IPS-15b (cell line): ENCODE results near the gene HMCN1.
"Not testable (repeated sequence)": the region's sequence is repeated elsewhere in the genome, so short reads cannot be mapped to it uniquely, and the experiment has no call there.

ENCODE experiments used
- H3K27me3 ChIP-seq: one replicate; pipeline ENCODE4 v1.6.1; 2013; ENCODE audit warnings: low read length; ENCODE audit not compliant: control insufficient read depth, insufficient read depth
- H3K36me3 ChIP-seq: one replicate; pipeline ENCODE4 v1.6.1; 2013; ENCODE audit warnings: low read length; ENCODE audit not compliant: control insufficient read depth, insufficient read depth
- H3K4me1 ChIP-seq: one replicate; pipeline ENCODE4 v1.6.1; 2013; ENCODE audit warnings: mild to moderate bottlenecking, low read length; ENCODE audit not compliant: control insufficient read depth, insufficient read depth
- H3K4me3 ChIP-seq: one replicate; pipeline ENCODE4 v1.5.1; 2013; ENCODE audit warnings: low read depth, low read length
- H3K9ac ChIP-seq: one replicate; pipeline ENCODE4 v1.6.1; 2013; ENCODE audit warnings: low read depth, mild to moderate bottlenecking, low read length
- H3K9me3 ChIP-seq: one replicate; pipeline ENCODE4 v1.6.1; 2013; ENCODE audit warnings: mild to moderate bottlenecking, low read length; ENCODE audit not compliant: control insufficient read depth, insufficient read depth

Gene HMCN1

GRCh38 chr1:186179231-186179630, 445.0 kb downstream of the HMCN1 start:
- Histone ChIP-seq H3K4me1 (no peaks in the 10 kb centered on the region), H3K9ac (no peak overlapping the region)

GRCh38 chr1:186183219-186183618, 449.0 kb downstream of the HMCN1 start:
- H3K4me1 ChIP-seq: no peaks in the 10 kb centered on the region
- no peaks in the 10 kb centered on the region for H3K36me3 ChIP-seq
- H3K9ac ChIP-seq: no peak overlapping the region
- H3K4me3 ChIP-seq: no peak overlapping the region
- H3K9me3 ChIP-seq: no peaks in the 10 kb centered on the region
- no peaks in the 10 kb centered on the region for H3K27me3 ChIP-seq

More at GRCh38 chr1:186179231-186179630, 445.0 kb downstream of the HMCN1 start:
- H3K27me3 ChIP-seq: no peaks in the 10 kb centered on the region
- no peak overlapping the region for H3K4me3 ChIP-seq
- H3K9me3 ChIP-seq: no peaks in the 10 kb centered on the region
- no peaks in the 10 kb centered on the region for H3K36me3 ChIP-seq

DNA sequence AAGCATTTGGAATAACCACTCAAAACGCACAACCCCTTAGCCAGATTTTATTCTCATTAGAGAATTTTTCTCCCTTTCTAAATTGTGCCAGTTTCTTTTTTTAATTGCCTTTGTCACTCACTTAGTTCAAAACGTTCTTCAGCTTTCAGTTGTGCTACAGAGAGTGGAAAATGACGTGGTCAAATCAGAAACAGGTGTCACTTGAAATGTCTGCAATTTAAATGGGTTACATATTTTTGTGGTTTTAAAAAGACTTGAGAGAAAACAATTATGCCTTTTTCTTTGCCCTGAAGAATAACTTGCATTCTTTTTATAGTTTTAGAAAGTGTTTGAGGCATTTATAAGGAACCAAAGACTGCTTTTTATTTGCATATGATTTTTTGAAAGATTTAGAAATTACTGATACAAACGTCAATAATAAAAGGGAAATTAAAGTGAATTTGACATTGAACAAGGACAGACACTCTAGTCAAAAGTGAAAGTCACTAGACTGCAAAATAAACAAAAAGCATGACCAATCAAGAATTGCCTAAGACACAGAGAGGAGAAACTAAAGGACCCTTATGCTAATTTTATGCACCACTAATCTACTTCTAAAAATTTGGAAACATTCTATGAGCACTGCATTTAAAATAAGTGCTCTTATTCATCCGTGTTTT, 449.9 kb downstream of the HMCN1 start:
- Histone ChIP-seq H3K36me3 (no peaks in the 10 kb centered on the region), H3K4me1 (no peaks in the 10 kb centered on the region), H3K27me3 (no peaks in the 10 kb centered on the region), H3K4me3 (no peak overlapping the region), H3K9me3 (no peaks in the 10 kb centered on the region), H3K9ac (no peak overlapping the region)

DNA sequence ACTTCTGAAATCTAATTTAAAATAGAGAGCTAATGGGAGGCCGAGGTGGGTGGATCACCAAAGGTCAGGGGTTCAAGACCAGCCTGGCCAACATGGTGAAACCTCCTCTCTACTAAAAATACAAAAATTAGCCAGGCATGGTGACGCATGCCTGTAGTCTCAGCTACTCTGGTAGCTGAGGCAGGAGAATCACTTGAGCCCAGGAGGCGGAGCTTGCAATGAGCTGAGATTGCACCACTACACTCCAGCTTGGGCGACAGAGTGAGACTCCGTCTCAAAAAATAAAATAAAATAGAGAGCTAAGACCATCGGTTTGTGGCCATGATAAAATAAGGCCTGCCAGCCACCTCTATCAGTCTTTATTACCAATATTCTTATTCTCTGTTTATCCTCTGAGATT, 452.1 kb downstream of the HMCN1 start:
- not testable (repeated sequence) for H3K9me3 ChIP-seq, H3K4me3 ChIP-seq, H3K36me3 ChIP-seq, H3K4me1 ChIP-seq, H3K9ac ChIP-seq, H3K27me3 ChIP-seq

GRCh38 chr1:186187601-186188000, 453.4 kb downstream of the HMCN1 start:
- Histone ChIP-seq H3K4me3 (no peak overlapping the region), H3K27me3 (no peaks in the 10 kb centered on the region), H3K36me3 (no peaks in the 10 kb centered on the region), H3K9me3 (no peaks in the 10 kb centered on the region), H3K9ac (no peak overlapping the region), H3K4me1 (no peaks in the 10 kb centered on the region)

DNA sequence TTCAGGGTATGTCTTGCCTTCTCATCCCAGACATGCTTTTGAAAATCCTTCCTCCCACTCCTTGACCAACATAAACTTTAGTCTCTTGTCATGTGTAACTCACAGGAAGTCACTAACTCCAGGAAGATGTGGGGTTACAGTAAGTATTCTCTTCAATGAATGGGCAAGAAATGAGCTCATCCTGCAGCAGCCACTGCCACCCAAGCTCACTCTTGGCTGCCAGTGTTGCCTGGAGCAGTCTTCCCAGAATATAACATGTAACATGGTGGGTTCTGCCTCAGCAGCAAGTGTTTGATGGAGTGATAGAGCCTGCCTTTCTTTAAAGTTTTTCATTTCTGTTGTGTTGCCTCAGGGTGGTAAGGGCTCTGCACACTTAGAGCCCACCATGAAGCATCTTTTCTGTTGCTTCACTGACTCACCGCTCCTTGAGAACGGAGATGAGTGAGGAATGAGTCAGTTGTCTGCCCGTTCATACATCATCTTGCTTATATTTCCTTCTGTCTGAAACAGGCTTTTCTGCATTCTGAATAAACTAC, 453.9 kb downstream of the HMCN1 start:
- Histone ChIP-seq H3K9me3 (no peaks in the 10 kb centered on the region), H3K36me3 (no peaks in the 10 kb centered on the region), H3K9ac (no peak overlapping the region), H3K4me3 (no peak overlapping the region), H3K4me1 (no peaks in the 10 kb centered on the region), H3K27me3 (no peaks in the 10 kb centered on the region)

DNA sequence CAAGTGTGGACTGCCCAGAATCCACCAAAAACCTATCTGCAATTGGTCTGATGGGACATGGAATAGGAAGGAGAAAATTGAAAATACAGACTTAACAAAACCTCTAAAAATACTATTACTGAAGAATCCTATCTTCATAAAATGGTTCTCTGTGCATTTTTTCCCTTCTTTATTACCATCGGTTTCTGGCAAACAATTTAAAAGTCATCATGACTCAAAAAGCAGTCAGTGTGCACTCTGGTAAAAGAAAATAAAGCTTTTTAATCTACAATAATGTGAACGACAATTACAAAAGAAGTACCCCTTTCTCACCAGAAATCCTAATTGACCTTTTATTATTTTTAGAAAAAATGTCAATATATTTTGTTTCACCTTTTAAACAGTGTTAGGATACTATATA, 454.5 kb downstream of the HMCN1 start:
- H3K4me3 ChIP-seq: no peak overlapping the region

GRCh38 chr1:186189156-186189555, 455.0 kb downstream of the HMCN1 start:
- Histone ChIP-seq H3K27me3 (no peaks in the 10 kb centered on the region), H3K9ac (no peak overlapping the region), H3K4me1 (no peaks in the 10 kb centered on the region), H3K9me3 (no peaks in the 10 kb centered on the region), H3K36me3 (no peaks in the 10 kb centered on the region), H3K4me3 (no peak overlapping the region)

More for the DNA sequence above, 454.5 kb downstream of the HMCN1 start:
- Histone ChIP-seq H3K36me3 (no peaks in the 10 kb centered on the region), H3K4me1 (no peaks in the 10 kb centered on the region), H3K27me3 (no peaks in the 10 kb centered on the region), H3K9me3 (no peaks in the 10 kb centered on the region), H3K9ac (no peak overlapping the region)

DNA sequence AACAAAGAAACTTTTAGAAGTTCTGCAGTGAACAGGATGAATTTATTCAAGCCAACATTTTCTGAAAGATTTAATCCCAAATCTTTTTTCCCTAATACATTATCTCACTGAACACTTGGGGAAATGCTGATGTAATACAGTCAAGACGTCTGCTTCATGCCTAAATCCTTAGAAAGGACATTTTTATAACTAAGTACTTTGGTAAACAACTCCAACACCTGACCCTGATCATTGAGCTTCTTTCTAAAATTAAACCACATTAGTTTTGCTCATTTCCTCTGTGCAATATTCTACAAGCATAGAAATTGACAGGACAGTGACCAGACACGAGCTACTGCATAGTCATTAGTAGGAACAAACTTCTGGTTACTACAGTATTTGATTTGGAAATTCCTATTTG, 457.3 kb downstream of the HMCN1 start:
- Histone ChIP-seq H3K4me1 (no peaks in the 10 kb centered on the region), H3K4me3 (no peak overlapping the region), H3K9me3 (no peaks in the 10 kb centered on the region), H3K9ac (no peak overlapping the region), H3K27me3 (no peaks in the 10 kb centered on the region), H3K36me3 (no peaks in the 10 kb centered on the region)

DNA sequence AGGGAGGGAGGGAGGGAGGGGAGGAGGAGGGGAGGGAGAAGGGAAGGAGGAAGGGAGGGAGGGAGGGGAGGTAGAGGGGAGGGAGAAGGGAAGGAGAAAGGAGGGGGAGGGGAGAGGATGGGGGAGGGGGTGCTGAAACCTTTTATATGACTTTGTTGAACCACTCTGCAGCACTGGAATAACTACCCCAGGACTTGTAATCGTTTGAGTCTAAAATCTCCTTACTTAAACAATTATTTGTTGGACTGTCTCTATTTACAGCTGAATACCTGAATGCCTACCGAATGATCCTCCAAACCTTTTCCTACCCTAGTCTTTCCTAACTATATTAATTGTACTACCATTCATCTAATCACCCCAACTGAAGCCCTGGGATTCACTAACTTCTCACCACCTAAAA, 459.0 kb downstream of the HMCN1 start:
- Histone ChIP-seq H3K36me3 (no peaks in the 10 kb centered on the region), H3K4me1 (no peaks in the 10 kb centered on the region), H3K9ac (no peak overlapping the region), H3K9me3 (no peaks in the 10 kb centered on the region), H3K4me3 (no peak overlapping the region), H3K27me3 (no peaks in the 10 kb centered on the region)

- H3K4me3 ChIP-seq: no peak overlapping the region
- no peak overlapping the region for H3K9ac ChIP-seq
- no peaks in the 10 kb centered on the region for H3K9me3 ChIP-seq
- H3K36me3 ChIP-seq: no peaks in the 10 kb centered on the region
- H3K27me3 ChIP-seq: no peaks in the 10 kb centered on the region
- no peaks in the 10 kb centered on the region for H3K4me1 ChIP-seq
These were observed 460.0 kb downstream of the HMCN1 start for GRCh38 chr1:186194107-186194756.

GRCh38 chr1:186195377-186195931, 461.3 kb downstream of the HMCN1 start:
- no peaks in the 10 kb centered on the region for H3K9me3 ChIP-seq
- no peaks in the 10 kb centered on the region for H3K27me3 ChIP-seq
- H3K4me3 ChIP-seq: no peak overlapping the region
- H3K36me3 ChIP-seq: no peaks in the 10 kb centered on the region
- H3K9ac ChIP-seq: no peak overlapping the region
- H3K4me1 ChIP-seq: no peaks in the 10 kb centered on the region
